Neural cell (in vitro differentiated cells): Measurements from ENCODE around the gene GNPTG. TPM values are rescaled to one million over a fixed set of nuclear protein-coding genes. Genes with fewer than 3 reads are reported as not detected.

Experiments used
- H2AFZ ChIP-seq: fragments of 200-600, 300-800 bp; sonication (generic), shearing (Covaris generic); 2 replicates; pipeline ENCODE4 v1.6.0; 2014; ENCODE audit warnings: low read depth, mild to moderate bottlenecking, antibody characterized with exemption, low read length, moderate library complexity
- H3F3A ChIP-seq: fragments of 200-600 bp; shearing (Covaris generic); 2 replicates; pipeline ENCODE4 v1.6.1; 2016; ENCODE audit warnings: mild to moderate bottlenecking, moderate library complexity, mixed read lengths, antibody characterized with exemption, low read length; ENCODE audit not compliant: insufficient read depth, poor library complexity, severe bottlenecking
- H3K27ac ChIP-seq: fragments of 200-600, 300-800 bp; sonication (generic), shearing (Covaris generic); 2 replicates; pipeline ENCODE4 v1.5.1; 2014; ENCODE audit warnings: mild to moderate bottlenecking, low read length, moderate library complexity
- H3K27me3 ChIP-seq: fragments of 300-800, 200-600 bp; sonication (generic), shearing (Covaris generic); 2 replicates; pipeline ENCODE4 v1.6.0; 2014; ENCODE audit warnings: mild to moderate bottlenecking, low read depth, low read length, moderate library complexity; ENCODE audit not compliant: insufficient read depth
- H3K36me3 ChIP-seq: fragments of 300-800, 200-600 bp; sonication (generic), shearing (Covaris generic); 2 replicates; pipeline ENCODE4 v1.5.1; 2014; ENCODE audit warnings: mild to moderate bottlenecking, antibody characterized with exemption, low read length, moderate library complexity; ENCODE audit not compliant: insufficient read depth
- H3K4me2 ChIP-seq: fragments of 300-800, 200-600 bp; sonication (generic), shearing (Covaris generic); 2 replicates; pipeline ENCODE4 v1.6.0; 2014; ENCODE audit warnings: mild to moderate bottlenecking, low read length
- H3K4me3 ChIP-seq: fragments of 300-800, 200-600 bp; sonication (generic), shearing (Covaris generic); 2 replicates; pipeline ENCODE4 v1.5.1; 2014; ENCODE audit warnings: mild to moderate bottlenecking, low read length, moderate library complexity
- H3K79me2 ChIP-seq: fragments of 200-600 bp; shearing (Covaris generic); replicated peaks from 2 replicates; pipeline ENCODE4 v1.6.0; 2014; ENCODE audit warnings: mild to moderate bottlenecking, low read length, moderate library complexity; ENCODE audit not compliant: insufficient read depth
- H3K9ac ChIP-seq: fragments of 300-800, 200-600 bp; sonication (generic), shearing (Covaris generic); 2 replicates; pipeline ENCODE4 v1.6.1; 2016; ENCODE audit warnings: mild to moderate bottlenecking, low read length, mixed read lengths
- H3K9me2 ChIP-seq: fragments of 200-600 bp; shearing (Covaris generic); 2 replicates; pipeline ENCODE4 v1.6.1; 2016; ENCODE audit warnings: mild to moderate bottlenecking, low read length, mixed read lengths; ENCODE audit not compliant: insufficient read depth
- H3K9me3 ChIP-seq: fragments of 200-600, 300-800 bp; sonication (generic), shearing (Covaris generic); 2 replicates; pipeline ENCODE4 v1.6.1; 2016; ENCODE audit warnings: mild to moderate bottlenecking, mixed run types, low read length, moderate library complexity, mixed read lengths
- H4K20me1 ChIP-seq: fragments of 200-600 bp; shearing (Covaris generic); 2 replicates; pipeline ENCODE4 v1.6.1; 2016; ENCODE audit warnings: mild to moderate bottlenecking, mixed run types; ENCODE audit not compliant: insufficient read depth
- CTCF ChIP-seq: fragments of 450-650 bp; IDR thresholded peaks from 2 replicates; pipeline ENCODE4 v1.5.1; 2014; ENCODE audit warnings: antibody characterized with exemption, mild to moderate bottlenecking, moderate library complexity; ENCODE audit not compliant: poor library complexity, severe bottlenecking
- EP300 ChIP-seq: fragments of 450-650 bp; conservative IDR thresholded peaks from 2 replicates; pipeline ENCODE4 v1.6.1; 2014; ENCODE audit warnings: antibody characterized with exemption, mild to moderate bottlenecking, moderate library complexity; ENCODE audit not compliant: poor library complexity, severe bottlenecking
- EZH2 ChIP-seq: fragments of 200-600, 300-800 bp; shearing (Covaris generic), sonication (generic); IDR thresholded peaks from 2 replicates; pipeline ENCODE4 v1.6.1; 2014; ENCODE audit warnings: antibody characterized with exemption, low read length, borderline replicate concordance, mild to moderate bottlenecking; ENCODE audit not compliant: insufficient read depth, poor library complexity, severe bottlenecking
- MXI1 ChIP-seq: fragments of 450-650 bp; conservative IDR thresholded peaks from 2 replicates; pipeline ENCODE4 v1.6.1; 2014; ENCODE audit warnings: antibody characterized with exemption, mild to moderate bottlenecking; ENCODE audit not compliant: poor library complexity, severe bottlenecking
- POLR2AphosphoS5 ChIP-seq: IDR thresholded peaks from 2 replicates; pipeline ENCODE4 v1.6.1; 2012
- RAD21 ChIP-seq: fragments of 450-650 bp; conservative IDR thresholded peaks from 2 replicates; pipeline ENCODE4 v1.6.1; 2014; ENCODE audit warnings: antibody characterized with exemption, mild to moderate bottlenecking, moderate library complexity
- REST ChIP-seq: IDR thresholded peaks from 2 replicates; pipeline ENCODE4 v1.6.1; 2012; ENCODE audit warnings: borderline replicate concordance
- SMC3 ChIP-seq: fragments of 450-650 bp; conservative IDR thresholded peaks from 2 replicates; pipeline ENCODE4 v1.6.1; 2014; ENCODE audit warnings: antibody characterized with exemption, mild to moderate bottlenecking, moderate library complexity; ENCODE audit not compliant: poor library complexity
- TAF1 ChIP-seq: IDR thresholded peaks from 2 replicates; pipeline ENCODE4 v1.6.1; 2012; ENCODE audit warnings: low read depth
- polyA plus RNA-seq: library from polyadenylated mRNA; depleted of rRNA; stranded (reverse); fragments of >200 nt; gene quantifications from 2 replicates; pipeline ENCODE4 v1.2.3, GENCODE V29; 2014

The GNPTG gene
- polyA plus RNA-seq, 1 donor from 2014 or later: 90.5 TPM

- Histone ChIP-seq H3K4me3 (no peak overlapping the region), H3K9me2 (no peaks in the 10 kb centered on the region), H3K9ac (no peak overlapping the region), H2AFZ (no peak overlapping the region), H3K36me3 (no peaks in the 10 kb centered on the region), H3K4me2 (no peak overlapping the region), H3K9me3 (no peaks in the 10 kb centered on the region), H3K27ac (no peak overlapping the region), H3K79me2 (no peaks in the 10 kb centered on the region), H3K27me3 (no peaks in the 10 kb centered on the region), H3F3A (no peaks in the 10 kb centered on the region), H4K20me1 (no peaks in the 10 kb centered on the region)
- TF ChIP-seq RAD21 (no peak), EP300 (no peak), MXI1 (no peak), EZH2 (no peak), TAF1 (no peak), SMC3 (no peak), CTCF (no peak), REST (no peak)
These were observed 25.8 kb downstream of the GNPTG start for GRCh38 chr16:1377406-1378010.

DNA sequence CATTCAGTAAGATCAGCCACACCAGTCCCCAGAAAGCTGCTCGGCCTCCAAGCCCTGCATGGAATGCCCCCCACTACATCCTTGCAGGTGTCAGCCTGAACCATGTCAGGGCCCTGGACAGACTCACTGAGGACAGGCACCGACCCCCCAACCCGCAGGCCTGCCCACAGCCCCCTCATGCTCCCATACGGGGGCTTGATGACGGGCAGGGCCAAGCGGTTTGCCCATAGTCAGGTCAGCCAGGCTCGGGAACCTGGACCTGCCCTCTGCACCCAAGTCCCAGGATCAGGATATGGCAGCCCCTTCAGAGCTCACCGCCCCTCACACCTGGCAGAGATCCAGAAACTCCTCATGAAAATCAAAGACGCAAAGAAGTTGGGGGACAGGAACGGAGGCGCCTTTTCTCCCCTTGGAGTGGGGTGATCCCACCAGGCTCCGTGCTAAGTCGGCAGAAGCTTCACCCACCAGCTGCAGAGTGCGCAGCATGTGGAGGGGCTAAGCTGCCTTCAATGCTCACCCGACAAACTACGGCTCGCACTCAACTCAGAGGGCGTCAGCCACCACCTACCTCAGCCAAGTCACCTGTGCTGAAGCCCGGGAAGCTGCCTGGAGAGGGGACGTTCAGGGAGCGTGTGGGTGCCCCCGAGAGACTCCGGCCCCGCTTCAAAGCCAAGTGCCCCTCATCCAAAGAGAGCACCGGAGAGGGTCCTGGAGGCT is 26.5 kb downstream of the GNPTG start:
- Histone ChIP-seq H3K4me2 (no peak overlapping the region), H3K36me3 (no peaks in the 10 kb centered on the region), H3K4me3 (no peak overlapping the region), H3K9ac (no peak overlapping the region), H3K9me3 (no peaks in the 10 kb centered on the region), H3K27ac (no peak overlapping the region), H3K79me2 (no peaks in the 10 kb centered on the region), H2AFZ (no peak overlapping the region), H3K27me3 (no peaks in the 10 kb centered on the region), H3K9me2 (no peaks in the 10 kb centered on the region), H3F3A (no peaks in the 10 kb centered on the region), H4K20me1 (no peaks in the 10 kb centered on the region)
- TF ChIP-seq CTCF: no peak
- TF ChIP-seq SMC3: no peak
- no peak for TF ChIP-seq TAF1
- no peak for TF ChIP-seq REST
- TF ChIP-seq MXI1: no peak
- TF ChIP-seq POLR2AphosphoS5: no peak
- no peak for TF ChIP-seq EP300
- TF ChIP-seq EZH2: no peak
- no peak for TF ChIP-seq RAD21
